Measurements from ENCODE around the gene B9D1. TPM values are rescaled to one million over a fixed set of nuclear protein-coding genes. Genes with fewer than 3 reads are reported as not detected.

The B9D1 gene
- total and polyA plus RNA-seq, 2 of the 13 experiments (the other 11 are each of a cell fraction or from before 2014, with no cell fraction given) = 27.7 to 31.1 TPM

DNA sequence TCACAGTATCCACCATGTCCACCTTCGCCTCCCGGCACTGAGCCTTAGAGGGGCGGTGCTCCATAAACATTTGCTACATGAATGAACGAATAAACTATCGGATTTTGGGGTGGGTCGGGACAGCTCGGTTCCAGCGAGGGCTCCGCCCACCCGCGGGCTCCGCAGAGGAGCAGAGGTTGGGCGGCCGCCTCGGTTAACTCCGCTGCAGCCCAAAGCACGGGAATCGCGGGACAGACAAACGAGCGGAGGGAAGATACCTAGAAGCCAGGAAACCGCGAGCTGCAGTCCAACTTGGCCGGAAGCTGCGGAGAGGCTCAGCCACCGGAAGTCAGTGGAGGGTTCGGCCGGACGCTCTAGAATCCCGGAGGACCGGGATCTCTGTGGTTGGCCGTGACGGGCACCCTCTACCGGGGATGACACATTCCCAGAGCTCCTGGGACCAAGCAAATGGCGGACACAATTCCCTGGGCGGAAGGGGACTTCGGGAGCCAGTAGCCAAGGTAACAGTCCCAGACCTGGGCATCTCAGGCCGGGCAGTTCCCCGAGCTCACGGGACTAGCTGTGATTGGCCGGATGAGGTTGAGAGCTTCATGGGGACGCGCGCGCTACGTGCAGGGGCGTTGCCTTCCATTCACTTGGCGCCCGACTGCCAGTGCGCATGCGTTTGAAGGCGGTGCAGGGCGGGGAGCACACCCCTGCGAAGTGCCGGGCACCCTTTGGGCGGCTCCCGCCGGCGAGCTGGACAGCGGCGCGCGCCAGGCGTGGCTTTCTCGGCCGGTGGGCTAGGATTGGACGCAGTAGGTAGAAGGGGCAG is 15.3 kb upstream of the B9D1 start:
- ChIA-PET CTCF (ENCODE audit: low intra/inter-chr PET ratio, low total read pairs) (interaction anchor here (1.6 kb wide), 1 partner anchor 15 kb away, joined by 3 read pairs; the partner anchor contains the start of gene B9D1), POLR2A (interaction anchor here (0.9 to 3.1 kb wide), 18 partner anchors 9 to 274 kb away, joined by 3 to 51 read pairs (median 6); partner anchors contain the start of genes ALDH3A2, B9D1 and MFAP4)
- H3K27ac ChIP-seq (ENCODE audit: extremely low read length, insufficient read depth, low read length) = peak overlapping the region; percentile 93
- H3K9ac ChIP-seq (ENCODE audit: insufficient read depth, low read depth, low read length) = peak overlapping the region; percentile 84
- no peaks in the 10 kb centered on the region for H3K9me3 ChIP-seq (ENCODE audit: low read length)
- peak overlapping the region; percentile 90 for H3K4me2 ChIP-seq (ENCODE audit: low read depth, low read length)
- BruUV-seq (replicated peaks) = no TSS peak
- FAIRE-seq = peak; percentile 95
- intact Hi-C loops (cut with micrococcal nuclease; ENCODE audit: unreplicated experiment) (loop anchor here (1.0 kb wide), 1 partner anchor 13 kb away; no protein-coding TSS in a partner anchor), in situ Hi-C loops (cut with HindIII; ENCODE audit: extremely low pct_ligation_motif_present, low pct_unique_long_range_greater_than_20kb) (no loop called here)
- DNase-seq (ENCODE audit: low spot score) = peak; percentile 98
- H3K4me3 ChIP-seq (replicated peaks in 1 of 3; ENCODE audit: insufficient read depth in 1 of 3, low read depth in 2 of 3, low read length in 3 of 3) = peak overlapping the region; percentile 82 to 96 (median 87)
- H3K79me2 ChIP-seq (ENCODE audit: insufficient read depth, low read length) = peaks cover 12% of the 10 kb centered on the region
- peaks cover 33% of the 10 kb centered on the region for H3K4me1 ChIP-seq (ENCODE audit: insufficient read depth, low read length)
- H4K20me1 ChIP-seq (ENCODE audit: insufficient read depth, low read length) = no peaks in the 10 kb centered on the region
- 1% methylated on average over 23 of the region's 67 CpGs for WGBS (ENCODE audit: low lambda C conversion rate)
- H3K36me3 ChIP-seq (replicated peaks in 1 of 2; ENCODE audit: control insufficient read depth in 1 of 2, insufficient read depth in 2 of 2, low read length in 2 of 2) = peaks cover 7 to 26% of the 10 kb centered on the region in 2 experiments
- peak; percentile 95 for ATAC-seq
- peaks cover 0 to 2% of the 10 kb centered on the region in 2 experiments; a peak in 1 of 5 replicates for H3K27me3 ChIP-seq (ENCODE audit: control insufficient read depth in 1 of 2, insufficient read depth in 2 of 2, low read length in 2 of 2)
- H2AFZ ChIP-seq (ENCODE audit: low read length) = peak overlapping the region; percentile 48
- TF ChIP-seq SNRNP70 (IDR thresholded peaks at IDR 0.05; ENCODE audit: low read depth, low read length) = no peak
- no peak; the same call in 1 of the 2 replicates for TF ChIP-seq ZFP1 (CRISPR knock-in tag; IDR thresholded peaks at IDR 0.05)
- peak; percentile 26; the same call in 1 of the 2 replicates for TF ChIP-seq ZNF343 (CRISPR knock-in tag; IDR thresholded peaks at IDR 0.05)
- TF ChIP-seq, protein P1, sequence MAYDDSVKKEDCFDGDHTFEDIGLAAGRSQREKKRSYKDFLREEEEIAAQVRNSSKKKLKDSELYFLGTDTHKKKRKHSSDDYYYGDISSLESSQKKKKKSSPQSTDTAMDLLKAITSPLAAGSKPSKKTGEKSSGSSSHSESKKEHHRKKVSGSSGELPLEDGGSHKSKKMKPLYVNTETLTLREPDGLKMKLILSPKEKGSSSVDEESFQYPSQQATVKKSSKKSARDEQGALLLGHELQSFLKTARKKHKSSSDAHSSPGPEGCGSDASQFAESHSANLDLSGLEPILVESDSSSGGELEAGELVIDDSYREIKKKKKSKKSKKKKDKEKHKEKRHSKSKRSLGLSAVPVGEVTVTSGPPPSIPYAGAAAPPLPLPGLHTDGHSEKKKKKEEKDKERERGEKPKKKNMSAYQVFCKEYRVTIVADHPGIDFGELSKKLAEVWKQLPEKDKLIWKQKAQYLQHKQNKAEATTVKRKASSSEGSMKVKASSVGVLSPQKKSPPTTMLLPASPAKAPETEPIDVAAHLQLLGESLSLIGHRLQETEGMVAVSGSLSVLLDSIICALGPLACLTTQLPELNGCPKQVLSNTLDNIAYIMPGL (CRISPR knock-in tag; IDR thresholded peaks at IDR 0.05; ENCODE audit: borderline replicate concordance in 1 of 2, low read depth in 1 of 2) = peak in 1 of 2 experiments; percentile 59; a peak in 2 of 4 replicates
- TF ChIP-seq, protein P2, sequence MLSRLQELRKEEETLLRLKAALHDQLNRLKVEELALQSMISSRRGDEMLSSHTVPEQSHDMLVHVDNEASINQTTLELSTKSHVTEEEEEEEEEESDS (CRISPR knock-in tag; IDR thresholded peaks at IDR 0.05; ENCODE audit: borderline replicate concordance) = no peak
- TF ChIP-seq, protein P3, sequence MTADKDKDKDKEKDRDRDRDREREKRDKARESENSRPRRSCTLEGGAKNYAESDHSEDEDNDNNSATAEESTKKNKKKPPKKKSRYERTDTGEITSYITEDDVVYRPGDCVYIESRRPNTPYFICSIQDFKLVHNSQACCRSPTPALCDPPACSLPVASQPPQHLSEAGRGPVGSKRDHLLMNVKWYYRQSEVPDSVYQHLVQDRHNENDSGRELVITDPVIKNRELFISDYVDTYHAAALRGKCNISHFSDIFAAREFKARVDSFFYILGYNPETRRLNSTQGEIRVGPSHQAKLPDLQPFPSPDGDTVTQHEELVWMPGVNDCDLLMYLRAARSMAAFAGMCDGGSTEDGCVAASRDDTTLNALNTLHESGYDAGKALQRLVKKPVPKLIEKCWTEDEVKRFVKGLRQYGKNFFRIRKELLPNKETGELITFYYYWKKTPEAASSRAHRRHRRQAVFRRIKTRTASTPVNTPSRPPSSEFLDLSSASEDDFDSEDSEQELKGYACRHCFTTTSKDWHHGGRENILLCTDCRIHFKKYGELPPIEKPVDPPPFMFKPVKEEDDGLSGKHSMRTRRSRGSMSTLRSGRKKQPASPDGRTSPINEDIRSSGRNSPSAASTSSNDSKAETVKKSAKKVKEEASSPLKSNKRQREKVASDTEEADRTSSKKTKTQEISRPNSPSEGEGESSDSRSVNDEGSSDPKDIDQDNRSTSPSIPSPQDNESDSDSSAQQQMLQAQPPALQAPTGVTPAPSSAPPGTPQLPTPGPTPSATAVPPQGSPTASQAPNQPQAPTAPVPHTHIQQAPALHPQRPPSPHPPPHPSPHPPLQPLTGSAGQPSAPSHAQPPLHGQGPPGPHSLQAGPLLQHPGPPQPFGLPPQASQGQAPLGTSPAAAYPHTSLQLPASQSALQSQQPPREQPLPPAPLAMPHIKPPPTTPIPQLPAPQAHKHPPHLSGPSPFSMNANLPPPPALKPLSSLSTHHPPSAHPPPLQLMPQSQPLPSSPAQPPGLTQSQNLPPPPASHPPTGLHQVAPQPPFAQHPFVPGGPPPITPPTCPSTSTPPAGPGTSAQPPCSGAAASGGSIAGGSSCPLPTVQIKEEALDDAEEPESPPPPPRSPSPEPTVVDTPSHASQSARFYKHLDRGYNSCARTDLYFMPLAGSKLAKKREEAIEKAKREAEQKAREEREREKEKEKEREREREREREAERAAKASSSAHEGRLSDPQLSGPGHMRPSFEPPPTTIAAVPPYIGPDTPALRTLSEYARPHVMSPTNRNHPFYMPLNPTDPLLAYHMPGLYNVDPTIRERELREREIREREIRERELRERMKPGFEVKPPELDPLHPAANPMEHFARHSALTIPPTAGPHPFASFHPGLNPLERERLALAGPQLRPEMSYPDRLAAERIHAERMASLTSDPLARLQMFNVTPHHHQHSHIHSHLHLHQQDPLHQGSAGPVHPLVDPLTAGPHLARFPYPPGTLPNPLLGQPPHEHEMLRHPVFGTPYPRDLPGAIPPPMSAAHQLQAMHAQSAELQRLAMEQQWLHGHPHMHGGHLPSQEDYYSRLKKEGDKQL (CRISPR knock-in tag; IDR thresholded peaks at IDR 0.05; ENCODE audit: low read depth) = no peak
- no peak for TF ChIP-seq ZNF326 (CRISPR knock-in tag; IDR thresholded peaks at IDR 0.05; ENCODE audit: borderline replicate concordance)
- no peak for TF ChIP-seq ZNF292 (CRISPR knock-in tag; IDR thresholded peaks at IDR 0.05; ENCODE audit: borderline replicate concordance, low read depth)
- peak; percentile 82; the same call in 1 of the 2 replicates for TF ChIP-seq CCDC6 (CRISPR knock-in tag; IDR thresholded peaks at IDR 0.05)
- TF ChIP-seq ZNF17 (CRISPR knock-in tag; IDR thresholded peaks at IDR 0.05) = no peak
